Measurements from ENCODE around the gene POTEB.
"Not testable (repeated sequence)": the region's sequence is repeated elsewhere in the genome, so short reads cannot be mapped to it uniquely, and the experiment has no call there.

The POTEB gene

GRCh38 chr15:21877635-21878034 lies at the start of gene POTEB:
Gene POTEB (minus strand): TSS chr15:21877735. CDS start chr15:21877246, 489 bp downstream.
- not testable (repeated sequence) for DNase-seq

GRCh38 chr15:21890955-21891354 lies 13.4 kb upstream of the POTEB start:
- not testable (repeated sequence) for DNase-seq

DNA sequence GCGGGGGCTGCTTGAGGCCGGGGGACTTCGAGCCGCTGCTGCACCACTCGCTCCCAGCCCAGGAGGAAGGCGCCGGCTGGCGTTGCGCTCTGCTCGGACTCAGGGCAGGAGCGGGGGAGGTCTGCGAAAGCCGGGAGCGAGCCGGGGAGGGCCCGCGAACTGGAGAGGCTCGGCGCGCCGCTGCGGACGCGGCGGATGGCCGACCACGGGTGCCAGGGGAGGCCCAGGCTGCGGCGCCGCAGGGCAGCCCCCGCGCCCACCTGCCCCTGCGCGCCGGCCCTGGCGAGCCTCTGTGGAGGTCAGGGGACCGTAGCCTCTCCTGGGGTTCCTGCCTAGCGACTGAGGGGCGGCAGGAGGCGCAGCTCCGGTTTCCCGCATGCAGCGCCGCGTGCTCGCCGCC lies 12.0 kb upstream of the POTEB start:
- not testable (repeated sequence) for DNase-seq

DNA sequence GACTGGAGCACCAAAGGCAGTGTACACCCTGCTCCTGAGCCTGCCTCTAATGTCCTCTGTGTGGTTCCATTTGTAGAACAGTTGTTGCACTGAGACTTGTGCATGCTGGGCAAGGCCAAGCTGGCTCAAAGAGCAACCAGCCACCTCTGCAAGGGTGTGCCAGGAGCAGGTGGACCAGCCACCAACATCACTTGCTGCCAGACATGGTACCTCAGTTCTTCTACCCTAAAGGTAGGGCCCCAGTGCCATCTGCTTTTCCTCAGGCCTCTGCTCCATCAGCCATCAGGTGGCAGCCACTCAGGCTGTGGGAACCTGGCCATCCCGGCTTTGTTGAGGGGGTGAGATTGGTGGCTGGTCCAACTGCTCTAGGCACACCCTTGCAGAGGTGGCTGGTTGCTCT lies 38.7 kb downstream of the POTEB start:
- DNase-seq = not testable (repeated sequence)
